ENCODE results near the gene SYTL4. TPM values are rescaled to one million over a fixed set of nuclear protein-coding genes. Genes with fewer than 3 reads are reported as not detected.
A peak's percentile ranks its signal among the peaks of the same experiment; 100 is the strongest.

Gene SYTL4
- total and polyA plus RNA-seq, 5 experiments from 2014 or later: not detected

GRCh38 chrX:100685284-100685996, 46.5 kb downstream of the SYTL4 start:
- POLR2A ChIA-PET: no interaction called here
- ATAC-seq (peak; percentile 47 to 48), DNase-seq (peak; percentile 17 to 74 (median 46))
- Mint-ChIP-seq H3K4me1 (peaks cover 2 to 19% (median 10%) of the 10 kb centered on the region in 4 donors), H3K27ac (no peak overlapping the region), H3K27me3 (peaks cover 0 to 4% (median 0%) of the 10 kb centered on the region in 5 donors), H3K9me3 (no peaks in the 10 kb centered on the region), H3K36me3 (no peaks in the 10 kb centered on the region), H3K4me3 (peak overlapping the region in 1 of 10 donors; percentile 56)

DNA sequence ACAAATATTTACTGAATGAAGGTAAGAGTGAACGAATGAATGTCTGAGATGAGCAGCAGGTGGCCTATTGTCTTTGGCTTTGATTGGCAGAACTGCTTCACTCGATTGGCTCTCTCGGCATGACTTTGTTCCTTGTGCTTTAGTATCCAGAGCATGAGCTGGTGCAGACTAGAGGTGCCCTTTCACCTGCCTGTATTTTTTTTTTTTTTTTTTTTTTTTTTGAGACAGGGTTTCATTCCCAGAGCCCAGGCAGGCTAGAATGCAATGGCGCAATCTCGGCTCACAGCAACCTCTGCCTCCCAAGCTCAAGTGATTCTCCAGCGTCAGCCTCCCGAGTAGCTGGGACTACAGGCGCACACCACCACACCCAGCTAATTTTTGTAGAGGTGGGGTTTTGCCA, 49.0 kb downstream of the SYTL4 start:
- Mint-ChIP-seq H3K27me3 (peaks cover 2 to 11% (median 6%) of the 10 kb centered on the region in 5 donors), H3K9me3 (no peaks in the 10 kb centered on the region), H3K36me3 (no peaks in the 10 kb centered on the region), H3K4me3 (no peak overlapping the region), H3K27ac (no peak overlapping the region), H3K4me1 (peaks cover 2 to 16% (median 9%) of the 10 kb centered on the region in 4 donors)
- DNase-seq (no peak), ATAC-seq (no peak)
- POLR2A ChIA-PET: no interaction called here

- ATAC-seq (no peak), DNase-seq (no peak)
- H3K36me3 Mint-ChIP-seq: no peaks in the 10 kb centered on the region
- H3K4me3 Mint-ChIP-seq: no peak overlapping the region
- POLR2A ChIA-PET: no interaction called here
- peaks cover 2 to 11% (median 6%) of the 10 kb centered on the region in 5 donors for H3K27me3 Mint-ChIP-seq
- peaks cover 0 to 3% (median 0%) of the 10 kb centered on the region in 4 donors for H3K4me1 Mint-ChIP-seq
- H3K9me3 Mint-ChIP-seq: no peaks in the 10 kb centered on the region
- no peak overlapping the region for H3K27ac Mint-ChIP-seq
These were observed 50.3 kb downstream of the SYTL4 start for GRCh38 chrX:100681599-100681998.

DNA sequence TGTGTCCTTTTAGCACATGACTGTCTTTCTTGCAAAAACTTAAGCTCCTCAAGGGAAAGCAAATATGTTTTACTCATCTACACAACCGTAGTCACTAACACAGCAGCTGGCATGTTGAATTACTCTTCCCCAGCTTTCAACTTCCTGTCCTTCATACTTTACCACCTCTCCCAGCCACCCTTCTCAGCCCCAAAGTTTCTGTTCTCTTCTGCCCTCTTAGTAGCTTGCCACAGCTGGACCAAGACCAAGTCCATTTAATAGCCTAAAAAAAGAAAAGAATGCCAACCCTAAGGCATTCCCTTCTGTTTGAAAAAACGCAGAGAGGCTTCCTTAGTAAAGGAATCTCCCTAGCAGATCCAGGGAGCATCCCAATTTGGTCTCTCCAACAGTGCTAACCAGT, 51.2 kb downstream of the SYTL4 start:
- Mint-ChIP-seq H3K9me3 (no peaks in the 10 kb centered on the region), H3K27ac (peak overlapping the region in 1 of 10 donors; percentile 45), H3K4me1 (peaks cover 0 to under 1% (median 0%) of the 10 kb centered on the region in 4 donors), H3K27me3 (peaks cover 2 to 11% (median 6%) of the 10 kb centered on the region in 5 donors), H3K4me3 (no peak overlapping the region), H3K36me3 (no peaks in the 10 kb centered on the region)
- no peak for DNase-seq
- POLR2A ChIA-PET: no interaction called here
- ATAC-seq: no peak

DNA sequence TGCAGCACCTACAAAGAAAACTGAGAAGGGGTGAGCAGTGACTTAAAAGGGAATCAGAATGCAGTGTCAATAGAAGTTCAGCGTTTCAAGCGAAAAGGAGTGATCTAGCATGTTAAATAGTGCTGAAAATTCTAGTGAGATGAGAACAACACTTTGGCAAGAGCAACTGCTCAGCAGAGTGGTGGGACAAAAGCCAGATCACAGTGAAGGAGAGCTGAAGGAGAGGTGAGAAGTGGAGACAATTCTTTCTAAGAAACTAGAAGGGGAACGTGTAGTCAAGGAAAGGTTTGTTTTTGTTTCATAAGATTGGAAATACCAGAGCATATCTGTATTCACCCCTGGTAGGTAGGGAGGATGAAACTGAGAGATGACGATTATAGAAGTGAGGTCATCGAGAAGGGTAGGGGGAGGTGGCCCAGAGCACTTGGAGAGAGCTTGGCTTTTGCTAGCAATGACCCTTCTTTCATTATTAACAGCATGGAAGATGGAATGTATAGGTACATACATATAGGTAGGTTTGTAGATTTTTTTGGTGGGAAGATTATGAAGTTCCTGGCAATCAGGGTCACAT, 54.2 kb downstream of the SYTL4 start:
- ATAC-seq (no peak), DNase-seq (no peak)
- Mint-ChIP-seq H3K36me3 (no peaks in the 10 kb centered on the region), H3K9me3 (no peaks in the 10 kb centered on the region), H3K27ac (no peak overlapping the region), H3K27me3 (peaks cover 2 to 11% (median 6%) of the 10 kb centered on the region in 5 donors), H3K4me3 (no peak overlapping the region), H3K4me1 (peaks cover 0 to 14% (median under 1%) of the 10 kb centered on the region in 4 donors)
- POLR2A ChIA-PET: no interaction called here

- H3K9me3 Mint-ChIP-seq: no peaks in the 10 kb centered on the region
- H3K4me1 Mint-ChIP-seq: peaks cover 0 to 14% (median under 1%) of the 10 kb centered on the region in 4 donors
- POLR2A ChIA-PET: interaction anchor here (0.6 kb wide), 1 partner anchor 12 kb away, joined by 3 read pairs; no protein-coding TSS in a partner anchor
- ATAC-seq: no peak
- no peak for DNase-seq
- no peak overlapping the region for H3K4me3 Mint-ChIP-seq
- H3K36me3 Mint-ChIP-seq: no peaks in the 10 kb centered on the region
- H3K27ac Mint-ChIP-seq: no peak overlapping the region
- peaks cover 0 to 6% (median 2%) of the 10 kb centered on the region in 5 donors for H3K27me3 Mint-ChIP-seq
These were observed 57.2 kb downstream of the SYTL4 start for GRCh38 chrX:100674705-100675104.

GRCh38 chrX:100673397-100673953, 58.4 kb downstream of the SYTL4 start:
- Mint-ChIP-seq H3K27me3 (peaks cover 0 to 2% (median under 1%) of the 10 kb centered on the region in 5 donors), H3K36me3 (no peaks in the 10 kb centered on the region), H3K9me3 (no peaks in the 10 kb centered on the region), H3K4me1 (peaks cover 0 to 14% (median under 1%) of the 10 kb centered on the region in 4 donors), H3K27ac (no peak overlapping the region), H3K4me3 (no peak overlapping the region)
- POLR2A ChIA-PET: no interaction called here
- DNase-seq: no peak
- ATAC-seq: no peak

- Mint-ChIP-seq H3K36me3 (no peaks in the 10 kb centered on the region), H3K4me1 (peaks cover 0 to 14% (median under 1%) of the 10 kb centered on the region in 4 donors), H3K9me3 (no peaks in the 10 kb centered on the region), H3K4me3 (no peak overlapping the region), H3K27me3 (peaks cover 0 to 3% (median 2%) of the 10 kb centered on the region in 5 donors), H3K27ac (peak overlapping the region in 1 of 10 donors; percentile 5)
- DNase-seq (no peak), ATAC-seq (no peak)
- POLR2A ChIA-PET: no interaction called here
These were observed 59.0 kb downstream of the SYTL4 start for GRCh38 chrX:100672966-100673365.

DNA sequence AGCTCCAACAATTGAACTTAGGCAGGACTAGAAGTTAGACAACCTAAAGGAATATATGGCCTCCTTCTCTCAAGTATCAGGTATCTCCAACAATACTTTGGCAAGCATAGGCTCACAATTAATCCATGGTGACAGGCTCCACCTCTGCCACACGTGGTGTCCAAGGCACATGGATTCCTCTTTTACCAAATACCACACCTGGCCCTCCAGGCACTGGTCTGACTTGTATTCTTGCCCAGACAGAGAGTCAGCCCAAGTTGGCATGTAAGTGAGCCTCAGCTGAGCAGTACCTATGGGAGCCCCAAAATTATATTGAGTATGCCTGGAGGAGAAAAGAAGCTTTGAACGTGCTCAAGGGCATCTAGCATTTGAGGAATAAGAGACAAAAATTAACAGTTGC, 68.3 kb downstream of the SYTL4 start:
- Mint-ChIP-seq H3K27me3 (peaks cover 0 to 32% (median 8%) of the 10 kb centered on the region in 5 donors), H3K4me1 (no peaks in the 10 kb centered on the region), H3K4me3 (no peak overlapping the region), H3K36me3 (no peaks in the 10 kb centered on the region), H3K9me3 (no peaks in the 10 kb centered on the region), H3K27ac (no peak overlapping the region)
- ATAC-seq: no peak
- DNase-seq: no peak
- POLR2A ChIA-PET: no interaction called here

DNA sequence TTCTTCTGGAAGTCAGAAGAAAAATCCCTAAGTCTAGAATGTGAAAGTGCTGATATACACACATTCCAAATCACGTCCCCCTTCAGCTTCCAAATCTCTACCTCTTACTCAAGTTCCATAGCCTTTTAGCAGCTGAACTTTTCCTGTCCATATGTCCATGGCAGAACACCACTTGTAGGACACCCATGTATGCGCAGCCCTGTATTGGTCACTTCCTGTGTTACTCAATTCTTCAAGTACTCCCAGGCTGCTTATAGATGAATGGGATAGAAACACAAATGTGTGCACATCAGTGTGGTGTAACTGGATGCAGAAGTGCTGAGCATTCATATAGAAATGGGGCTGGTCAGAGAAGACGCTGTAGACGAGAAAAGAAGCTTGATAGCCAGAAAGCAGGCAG, 69.1 kb downstream of the SYTL4 start:
- Mint-ChIP-seq H3K36me3 (no peaks in the 10 kb centered on the region), H3K4me3 (no peak overlapping the region), H3K4me1 (no peaks in the 10 kb centered on the region), H3K9me3 (peaks cover 0 to 2% (median 0%) of the 10 kb centered on the region in 9 donors), H3K27ac (no peak overlapping the region), H3K27me3 (peaks cover 3 to 28% (median 8%) of the 10 kb centered on the region in 5 donors)
- DNase-seq: no peak
- POLR2A ChIA-PET: interaction anchor here (0.6 kb wide), 1 partner anchor 12 kb away, joined by 3 read pairs; no protein-coding TSS in a partner anchor
- no peak for ATAC-seq

- POLR2A ChIA-PET: interaction anchor here (0.6 kb wide), 1 partner anchor 13 kb away, joined by 3 read pairs; no protein-coding TSS in a partner anchor
- no peaks in the 10 kb centered on the region for H3K36me3 Mint-ChIP-seq
- DNase-seq (no peak), ATAC-seq (no peak)
- no peaks in the 10 kb centered on the region for H3K4me1 Mint-ChIP-seq
- peak overlapping the region in 1 of 10 donors; percentile 29 for H3K27ac Mint-ChIP-seq
- peaks cover 0 to 2% (median 0%) of the 10 kb centered on the region in 9 donors for H3K9me3 Mint-ChIP-seq
- peaks cover 3 to 21% (median 8%) of the 10 kb centered on the region in 5 donors for H3K27me3 Mint-ChIP-seq
- no peak overlapping the region for H3K4me3 Mint-ChIP-seq
These were observed 69.8 kb downstream of the SYTL4 start for GRCh38 chrX:100662170-100662569.

DNA sequence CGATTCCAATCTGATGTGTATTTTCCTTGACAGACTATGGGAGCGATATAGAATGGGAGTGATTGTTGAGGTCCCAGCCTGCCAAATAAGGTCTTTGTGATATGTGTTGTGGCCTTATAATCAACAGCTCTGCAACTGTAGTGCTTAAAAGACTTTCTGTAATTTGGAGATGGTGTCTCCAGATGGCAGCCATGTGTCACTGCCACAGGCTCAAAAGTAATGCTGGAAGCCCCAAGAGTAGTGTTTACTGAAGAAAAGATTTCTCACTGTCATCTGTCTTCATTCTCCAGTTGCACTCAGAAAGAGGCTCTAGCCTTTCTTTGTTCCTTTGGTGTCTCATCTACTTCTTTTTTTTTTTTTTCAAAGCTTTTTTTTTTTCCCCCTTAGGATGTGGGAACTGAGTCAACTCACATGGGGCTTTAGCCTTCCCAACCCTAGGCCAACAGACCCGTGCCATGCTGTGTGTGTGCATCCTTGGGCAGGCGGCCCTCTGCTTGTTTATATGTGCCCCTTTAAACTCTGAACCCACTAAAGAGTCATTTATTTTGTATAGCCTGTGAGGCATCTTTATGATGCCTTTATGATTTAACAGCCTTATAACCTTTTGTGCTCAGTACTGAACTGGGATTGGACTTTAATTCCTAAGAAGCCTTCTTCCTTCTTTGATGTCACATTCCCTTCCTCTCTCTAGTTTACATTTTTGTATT, 72.3 kb downstream of the SYTL4 start:
- Mint-ChIP-seq H3K4me1 (no peaks in the 10 kb centered on the region), H3K27me3 (peaks cover 3 to 12% (median 8%) of the 10 kb centered on the region in 5 donors), H3K9me3 (peaks cover 0 to 2% (median 0%) of the 10 kb centered on the region in 9 donors), H3K4me3 (no peak overlapping the region), H3K27ac (no peak overlapping the region), H3K36me3 (no peaks in the 10 kb centered on the region)
- no peak for ATAC-seq
- POLR2A ChIA-PET: no interaction called here
- no peak for DNase-seq

Measured in naive thymus-derived CD8-positive, alpha-beta T cell (primary cell).